Stimulated activated CD4-positive, alpha-beta T cell treated with anti-CD3 and anti-CD28 coated beads, Interleukin-1b, Interleukin-23, amount 100 ng/mL, for 1 hour (primary cell): ENCODE data around the gene CRB1.

ENCODE experiments used
- DNase-seq, 2 donors: peaks; one replicate each; pipeline ENCODE4 v3.0.0-alpha.2; 2020; ENCODE audit warnings: low read depth in 2 of 2

CRB1 gene

DNA sequence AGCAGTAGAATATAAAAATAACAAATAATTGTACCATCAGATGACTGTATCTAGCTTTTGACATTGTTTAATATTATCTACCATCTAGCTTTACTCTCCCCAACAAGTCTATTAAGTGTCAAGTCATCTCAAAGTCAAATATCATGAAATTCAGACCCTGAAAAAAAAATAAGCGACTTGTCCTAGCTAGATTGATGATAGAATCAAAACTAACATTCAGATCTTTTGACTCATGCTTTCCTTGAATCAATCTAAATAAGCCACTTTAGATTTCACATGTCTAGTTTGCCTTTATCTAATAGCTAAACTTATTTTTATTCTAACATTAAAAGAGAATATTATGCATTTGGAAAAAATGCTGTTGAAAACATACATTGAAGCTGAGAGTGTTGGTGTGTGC lies 35.4 kb downstream of the CRB1 start:
- DNase-seq, result no peak

DNA sequence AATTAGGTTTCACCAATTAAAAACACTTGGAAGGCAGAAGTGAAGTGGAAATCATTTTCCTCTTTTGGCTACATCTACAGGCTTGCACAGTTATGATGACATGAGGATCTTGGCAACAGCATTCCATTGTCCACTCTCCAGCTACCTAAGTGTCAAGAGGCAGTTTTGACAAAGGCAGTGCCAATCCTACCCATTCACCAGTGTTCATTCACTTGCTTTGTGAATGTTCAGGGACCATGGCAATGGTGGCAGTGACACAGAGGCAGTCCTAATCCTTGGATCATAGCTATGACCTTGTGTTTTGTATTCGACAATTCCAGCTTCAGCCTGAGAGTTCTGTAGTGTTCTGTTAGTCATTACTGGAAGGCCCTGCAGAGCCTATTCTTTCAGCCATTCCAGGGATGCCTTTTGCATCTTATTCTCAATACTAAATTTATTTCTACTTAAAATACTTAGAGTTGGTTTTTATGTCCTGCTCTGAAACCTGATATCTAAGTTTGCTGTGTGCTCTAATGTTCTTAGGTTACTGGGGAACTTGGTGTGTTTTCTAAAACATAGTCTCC lies 36.7 kb downstream of the CRB1 start:
- DNase-seq, result no peak

- no peak for DNase-seq
Measured at GRCh38 chr1:197305925-197306324, 37.9 kb downstream of the CRB1 start.

DNA sequence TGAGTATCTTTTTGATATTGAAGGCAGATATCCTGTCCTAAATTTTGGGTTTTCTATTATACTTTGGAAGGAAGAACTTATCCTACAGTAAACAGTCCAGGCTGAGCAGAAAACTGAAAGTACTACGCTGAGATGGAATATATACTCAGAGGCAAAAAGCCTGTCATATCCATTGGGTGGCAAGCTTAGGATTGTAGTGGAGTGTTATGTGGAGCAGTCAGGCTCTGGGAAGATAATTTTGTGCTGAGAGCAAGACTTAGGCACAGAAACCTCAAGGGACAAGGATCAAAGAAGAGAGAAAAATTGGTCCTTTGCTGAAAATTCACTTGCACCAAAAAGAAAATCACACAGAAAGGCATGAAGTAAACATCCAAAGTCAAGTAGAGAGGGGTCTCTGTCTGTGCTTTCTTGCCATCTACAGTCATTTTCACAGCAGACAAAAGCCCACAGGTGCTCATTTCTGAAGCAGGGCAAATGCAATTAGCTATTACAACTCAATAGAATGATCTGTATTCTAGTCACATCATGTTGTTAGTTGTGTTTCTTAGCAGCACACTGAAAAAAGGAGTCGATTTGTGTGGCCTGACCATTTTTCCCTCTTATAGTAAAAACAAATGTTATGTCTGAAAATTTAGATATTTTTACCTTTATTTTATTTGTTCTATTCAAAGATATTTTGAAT lies 38.5 kb downstream of the CRB1 start:
- DNase-seq, result no peak

DNA sequence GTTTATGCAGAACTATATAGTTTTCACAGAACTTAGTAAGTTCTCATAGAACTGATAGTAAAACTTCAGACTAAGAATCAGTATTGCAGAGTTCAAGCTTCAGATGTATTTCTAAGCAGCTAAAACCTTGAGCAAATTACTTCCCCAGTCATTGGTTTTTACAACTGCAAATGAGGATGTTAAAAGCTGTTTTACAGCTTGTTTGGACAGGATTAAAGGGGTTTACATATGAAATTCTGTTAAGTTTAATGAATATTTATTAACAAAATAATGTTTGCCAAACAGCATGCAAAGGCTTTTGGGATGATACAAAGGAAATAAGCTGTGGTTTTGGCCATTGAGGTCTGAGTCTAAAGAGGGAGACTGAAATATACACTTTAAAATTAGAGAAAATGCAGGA lies 39.1 kb downstream of the CRB1 start:
- DNase-seq, result no peak

DNA sequence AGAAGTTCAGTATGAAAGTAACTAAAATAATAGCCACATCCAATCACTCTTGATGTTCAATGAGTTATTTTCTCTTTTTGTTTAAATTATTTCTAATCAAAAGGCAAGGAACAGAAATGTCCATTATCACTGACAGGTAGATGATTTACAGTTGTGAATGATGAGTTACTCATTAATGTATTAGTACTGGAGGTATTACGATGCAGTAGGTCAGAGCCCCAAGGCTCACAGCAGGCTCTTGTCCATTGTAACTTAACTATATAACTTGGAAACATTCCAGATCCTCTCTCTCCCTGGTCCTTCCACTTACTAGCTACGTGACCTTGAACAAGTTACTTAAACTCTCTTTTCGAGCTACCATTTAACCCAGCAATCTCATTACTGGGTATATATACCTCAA lies 39.5 kb downstream of the CRB1 start:
- no peak for DNase-seq

DNA sequence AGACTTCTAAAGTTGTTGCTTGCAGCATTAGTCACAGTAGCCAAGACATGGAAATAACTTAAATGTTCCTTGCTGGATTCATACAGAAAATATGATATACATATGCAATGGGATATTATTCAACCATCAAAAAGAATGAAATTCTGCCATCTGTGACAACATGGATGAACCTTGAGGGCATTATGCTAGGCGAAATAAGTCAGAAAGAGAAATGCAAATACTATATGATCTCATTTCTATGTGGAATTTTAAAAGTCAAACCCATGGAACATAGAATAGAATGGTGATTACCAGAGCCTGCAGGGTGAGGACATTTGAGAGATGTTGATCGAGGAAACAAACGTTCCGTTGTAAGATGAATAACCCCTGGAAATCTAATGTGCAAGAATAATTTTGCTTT lies 43.0 kb downstream of the CRB1 start:
- no peak for DNase-seq

- no peak for DNase-seq
Measured at GRCh38 chr1:197312163-197312562, 44.1 kb downstream of the CRB1 start.

GRCh38 chr1:197313713-197314112 lies 45.7 kb downstream of the CRB1 start:
- DNase-seq, result no peak

DNA sequence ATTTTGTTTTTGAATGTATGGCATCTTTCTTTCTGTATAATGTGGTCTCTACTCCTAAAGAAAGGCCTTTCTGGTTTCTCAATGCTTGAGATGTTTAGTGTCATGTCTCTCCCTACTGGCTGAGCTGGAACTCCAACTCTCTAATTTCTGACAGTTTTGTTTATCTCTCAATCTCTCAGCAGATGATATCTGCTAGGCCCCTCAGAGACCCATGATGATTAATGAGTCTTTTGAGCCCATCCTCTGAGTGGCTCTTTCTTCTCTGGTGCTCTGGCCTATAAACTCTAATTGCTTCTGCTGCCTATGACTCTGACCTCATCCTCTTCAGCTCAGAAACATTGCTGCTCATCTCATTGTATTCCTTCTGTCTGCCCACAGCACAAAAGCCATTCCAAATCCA lies 46.6 kb downstream of the CRB1 start:
- no peak for DNase-seq

DNA sequence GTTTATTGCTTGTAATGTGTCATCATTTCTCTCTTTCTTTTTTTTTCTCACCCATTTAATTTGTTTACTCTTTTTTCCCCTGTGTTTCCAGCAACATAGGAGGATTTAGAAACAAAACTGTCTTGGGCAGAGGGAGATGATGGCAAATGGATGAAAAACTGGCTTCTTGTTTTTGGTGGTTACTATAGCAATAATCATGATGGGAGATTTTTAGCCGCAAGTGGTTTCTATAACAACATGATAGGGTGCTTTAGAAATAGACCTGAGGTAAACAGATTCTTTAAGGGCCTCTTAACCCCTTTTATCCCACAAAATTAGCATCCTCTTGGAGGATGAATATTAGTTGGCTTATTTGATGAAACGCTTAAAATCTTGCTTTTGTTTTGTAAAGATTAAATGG lies 51.6 kb downstream of the CRB1 start:
- DNase-seq, result no peak

DNA sequence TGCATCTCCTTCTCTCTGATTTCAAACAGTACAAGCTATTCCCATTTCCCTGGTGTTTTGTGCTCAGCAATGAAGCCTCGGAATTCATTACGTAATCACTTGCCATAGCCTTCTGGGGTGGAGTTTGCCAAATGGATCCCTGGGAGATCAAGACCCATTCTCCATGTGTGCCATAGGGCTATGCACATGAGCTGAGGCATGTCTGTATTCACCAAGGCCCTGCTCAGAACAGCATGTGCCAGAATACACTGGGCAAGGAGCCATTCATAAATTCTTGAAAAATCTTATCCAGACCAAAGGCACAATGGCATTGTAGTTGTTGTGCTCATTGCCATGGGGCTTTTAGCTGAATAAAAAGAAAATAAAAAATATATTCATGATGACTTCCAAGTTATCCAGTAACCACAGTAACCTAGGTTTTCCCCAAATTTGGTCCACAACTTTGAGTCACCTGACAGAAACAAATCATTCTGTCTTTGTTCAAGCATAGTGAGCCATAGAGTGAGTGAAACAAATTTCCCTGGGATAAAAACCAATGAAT lies 53.0 kb downstream of the CRB1 start:
- no peak for DNase-seq

DNA sequence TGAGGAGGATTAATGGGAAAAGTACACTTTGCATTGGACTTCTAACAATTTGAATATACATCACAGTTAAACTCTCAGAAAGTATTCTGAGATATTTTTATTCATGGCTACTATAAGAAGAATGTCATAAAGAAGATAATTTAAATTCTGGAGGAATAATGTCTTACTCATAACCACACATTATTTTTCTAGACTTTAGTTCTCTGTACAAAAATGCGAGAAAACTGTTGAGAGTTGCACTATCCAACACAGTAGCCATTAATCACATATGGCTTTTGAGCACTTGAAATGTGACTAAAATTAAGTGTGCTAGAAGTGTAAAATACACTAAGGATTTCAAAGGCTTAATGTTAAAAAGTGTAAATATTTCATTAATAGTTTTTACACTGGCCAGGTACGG lies 53.8 kb downstream of the CRB1 start:
- no peak for DNase-seq

DNA sequence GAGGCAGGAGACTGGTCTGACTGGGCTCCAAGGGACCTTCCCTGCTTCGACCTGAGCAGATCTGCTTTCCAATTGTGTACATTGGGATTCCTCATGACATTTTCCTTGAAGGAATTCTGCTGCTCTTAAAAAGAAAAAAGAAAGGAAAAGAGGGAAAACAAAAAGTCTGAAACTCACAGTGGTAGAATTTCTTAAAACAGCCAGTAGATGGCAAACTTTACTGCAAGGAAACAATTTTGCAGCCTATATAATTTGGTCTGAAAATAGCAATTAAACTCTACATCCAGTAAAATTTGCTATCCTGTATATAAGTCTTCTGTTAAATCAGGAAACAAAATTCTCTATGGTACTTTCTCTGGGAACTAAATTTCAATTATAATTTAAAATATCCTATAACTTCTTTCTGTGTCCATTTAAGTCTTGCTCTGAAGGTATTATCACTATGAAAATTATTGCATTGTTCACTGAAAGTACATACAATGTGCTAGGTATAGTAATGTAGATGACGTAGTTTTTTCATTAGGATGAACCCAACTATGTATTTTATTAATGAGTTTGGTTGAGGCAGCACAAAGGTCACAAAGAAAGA lies 59.8 kb downstream of the CRB1 start:
- no peak for DNase-seq

DNA sequence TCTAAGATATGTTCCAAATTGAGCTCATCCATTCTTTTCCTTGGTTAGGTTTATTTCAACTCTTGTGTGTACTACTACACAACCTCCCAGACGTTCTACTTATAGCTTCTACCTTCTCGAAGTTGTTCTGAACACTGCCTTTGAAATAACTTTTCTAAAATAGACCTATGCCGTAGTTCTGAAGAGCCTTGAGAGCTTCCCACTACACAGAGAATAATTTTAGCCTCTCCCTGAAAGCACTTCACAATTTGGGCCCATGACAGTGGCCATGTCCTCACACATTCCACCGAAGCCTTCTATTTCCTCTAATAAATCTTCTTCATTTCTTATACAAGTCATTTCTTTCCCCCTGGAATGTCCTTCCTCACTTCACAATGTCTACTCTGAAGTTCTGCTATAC lies 62.2 kb downstream of the CRB1 start:
- DNase-seq, result no peak

DNA sequence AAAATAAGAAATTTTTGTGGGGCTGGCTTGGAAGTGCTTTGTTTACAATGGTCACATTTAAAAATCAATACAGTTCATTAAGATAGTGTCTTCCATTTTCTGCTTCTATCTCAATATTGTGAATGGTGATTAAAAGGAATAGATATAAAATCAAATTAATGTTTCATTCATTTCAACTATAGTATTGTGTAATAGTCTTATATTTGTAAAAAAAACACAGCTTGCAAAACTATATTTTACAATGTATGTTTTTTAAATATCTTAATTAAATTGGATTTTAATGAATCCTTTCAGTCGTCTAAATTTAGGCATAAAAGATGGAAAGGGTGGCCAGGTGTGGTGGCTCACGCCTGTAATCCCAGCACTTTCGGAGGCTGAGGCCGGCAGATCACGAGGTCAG lies 63.5 kb downstream of the CRB1 start:
- no peak for DNase-seq

DNA sequence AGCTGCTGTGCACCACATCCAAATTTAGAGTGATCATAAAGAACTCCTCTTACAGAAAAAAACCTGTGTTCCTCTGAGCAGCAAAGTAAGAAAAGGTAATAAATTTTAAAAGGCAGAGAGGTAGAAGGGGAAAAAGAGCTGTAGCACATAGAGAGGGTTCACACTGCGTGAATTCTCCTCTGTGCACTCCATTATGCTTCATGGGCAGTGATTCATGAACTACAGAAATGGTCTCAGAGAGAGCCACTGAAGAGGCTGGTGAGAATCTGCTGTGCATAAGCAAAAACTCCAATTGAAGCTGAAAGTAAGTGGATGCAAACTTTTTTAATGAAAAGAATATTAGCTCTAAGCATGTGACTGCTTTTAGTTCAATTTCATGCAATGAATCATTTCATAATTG lies 65.0 kb downstream of the CRB1 start:
- no peak for DNase-seq

DNA sequence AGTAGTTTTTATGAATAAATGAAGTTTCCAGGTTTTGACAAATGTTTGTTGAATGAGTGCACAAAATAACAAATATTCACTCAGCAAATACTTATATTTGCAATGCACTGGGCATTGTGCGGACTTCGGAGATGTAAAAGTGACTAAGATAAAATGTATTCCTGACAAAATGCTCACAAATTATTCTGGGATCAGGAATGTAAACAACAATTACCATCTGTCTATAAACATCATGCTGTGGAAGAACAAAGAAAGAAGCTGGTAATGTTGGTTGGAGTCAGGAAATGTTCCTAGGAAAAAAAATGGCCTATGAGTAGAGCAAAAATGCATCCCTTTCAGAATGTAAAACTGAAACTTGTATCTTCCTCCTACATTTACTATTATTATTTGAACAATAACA lies 68.5 kb downstream of the CRB1 start:
- no peak for DNase-seq

DNA sequence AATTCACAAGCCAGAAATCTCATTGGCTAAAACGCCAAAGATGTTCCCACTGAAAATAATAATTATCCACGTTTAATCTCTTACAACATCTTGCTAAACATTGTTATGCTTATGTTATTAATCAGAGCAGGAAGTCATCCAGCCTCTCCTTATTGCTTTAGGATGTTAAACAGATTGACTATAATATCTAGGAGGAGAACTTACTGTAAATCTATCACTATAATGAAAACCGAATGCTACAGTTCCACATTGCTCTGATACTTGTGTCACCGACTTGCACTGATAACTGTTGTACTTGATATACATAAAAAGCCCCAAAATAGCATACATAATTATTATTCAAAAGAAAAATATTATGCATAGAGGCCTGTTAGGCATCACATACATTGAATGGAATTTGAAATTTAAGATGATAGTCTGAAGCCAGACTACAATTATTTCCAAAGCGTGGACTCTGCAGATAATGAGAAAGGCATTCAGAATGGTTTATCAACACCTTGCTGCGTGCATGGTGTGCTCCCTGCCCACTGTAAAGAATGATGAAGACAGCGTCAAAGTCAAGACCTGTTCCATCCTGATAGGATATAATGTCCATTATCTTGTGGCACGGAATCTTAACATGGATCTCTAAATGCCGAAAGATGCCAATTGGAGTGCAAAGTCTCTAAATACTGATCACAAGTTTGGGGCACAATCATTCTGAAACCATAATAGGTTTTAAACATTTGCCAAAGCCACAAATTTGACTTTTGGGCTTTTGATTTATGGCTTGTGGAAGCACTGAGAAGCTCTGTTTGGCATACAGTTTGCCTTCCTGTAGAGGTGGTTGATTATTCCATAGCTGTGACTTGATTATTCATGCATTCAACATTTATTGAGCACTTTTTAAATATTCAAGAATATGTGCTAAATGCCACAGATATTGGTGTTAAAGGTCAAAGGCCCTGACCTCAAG lies 71.3 kb downstream of the CRB1 start:
- DNase-seq, result no peak

DNA sequence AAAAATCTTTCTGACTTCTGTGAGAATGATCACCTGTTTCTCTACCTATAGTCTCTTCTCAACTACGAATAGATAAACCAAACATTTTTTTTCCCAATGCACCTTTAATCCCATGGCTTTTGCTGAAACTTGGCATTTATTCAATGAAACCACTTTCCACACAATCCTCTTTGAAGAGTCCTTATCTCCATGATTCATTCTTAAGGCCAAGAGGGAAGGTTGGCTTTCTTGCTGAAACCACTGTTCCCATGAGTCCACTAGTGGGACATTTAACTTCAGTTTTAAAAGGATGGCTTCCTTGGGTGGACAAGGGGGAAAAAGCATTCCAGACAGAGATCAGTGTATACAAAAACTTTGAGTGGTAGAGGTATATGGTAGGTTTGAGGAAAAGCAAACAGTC lies 73.6 kb downstream of the CRB1 start:
- DNase-seq, result no peak

- DNase-seq, result no peak
Measured at GRCh38 chr1:197342044-197342565, 74.1 kb downstream of the CRB1 start.

DNA sequence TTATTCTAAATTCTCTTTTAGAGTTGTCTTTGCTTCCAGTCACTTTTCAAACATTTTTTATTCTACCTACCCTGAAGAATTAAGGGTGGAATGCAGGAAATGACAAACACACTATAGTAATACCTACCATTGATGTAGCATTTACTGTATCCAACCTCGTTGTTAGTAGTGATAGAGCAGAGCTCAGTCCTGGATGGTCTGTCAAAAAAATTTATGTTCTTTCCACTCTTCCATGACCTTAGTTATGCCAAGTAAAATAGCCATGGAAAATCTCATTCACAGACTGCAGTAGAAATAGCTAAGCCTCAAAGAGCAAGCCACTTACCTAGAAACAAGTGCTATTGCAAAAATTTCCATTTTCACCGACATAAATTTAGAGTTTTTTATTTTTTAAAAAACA lies 74.6 kb downstream of the CRB1 start:
- DNase-seq, result no peak
